ENCODE data around the gene SH3RF3.

Gene SH3RF3

DNA sequence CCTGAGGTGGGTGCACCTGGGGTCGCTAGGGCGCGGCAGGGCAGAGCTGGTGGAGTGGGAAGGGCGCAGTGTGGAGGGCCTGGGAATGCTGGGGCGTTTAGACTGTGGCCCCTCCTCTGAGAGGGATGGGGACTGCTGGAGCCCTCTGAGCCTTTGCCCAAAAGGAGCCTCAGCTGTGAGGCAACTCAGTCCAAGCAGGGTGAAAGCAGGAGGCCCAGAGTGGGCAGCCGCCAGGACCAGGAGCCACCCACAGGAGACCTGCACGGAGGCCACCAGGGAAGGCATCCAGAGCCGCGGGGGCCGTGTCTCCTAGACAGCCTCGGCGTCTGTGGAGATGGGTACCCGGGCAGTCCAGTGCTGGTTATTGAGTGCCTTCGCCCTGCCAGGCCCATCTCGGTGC, 369.9 kb downstream of the SH3RF3 start:
- TF ChIP-seq BACH2 (CRISPR knock-in tag; IDR thresholded peaks at IDR 0.05; ENCODE audit: borderline replicate concordance) (no peak), GLIS3 (CRISPR knock-in tag; IDR thresholded peaks at IDR 0.05) (no peak), TOX (CRISPR knock-in tag; IDR thresholded peaks at IDR 0.05; ENCODE audit: borderline replicate concordance) (no peak), ARNTL (CRISPR knock-in tag; IDR thresholded peaks at IDR 0.05; ENCODE audit: borderline replicate concordance, low read depth) (no peak), ZC3H10 (CRISPR knock-in tag; IDR thresholded peaks at IDR 0.05) (no peak), ZFP30 (CRISPR knock-in tag; IDR thresholded peaks at IDR 0.05) (no peak), ZNF565 (CRISPR knock-in tag; conservative IDR thresholded peaks at IDR 0.05; ENCODE audit: low read depth) (no peak), TCF4 (CRISPR knock-in tag; IDR thresholded peaks at IDR 0.05; ENCODE audit: borderline replicate concordance) (no peak), ZFP3 (CRISPR knock-in tag; IDR thresholded peaks at IDR 0.05) (no peak), SNAI2 (CRISPR knock-in tag; IDR thresholded peaks at IDR 0.05) (no peak), ESRRG (CRISPR knock-in tag; IDR thresholded peaks at IDR 0.05) (no peak), CSDC2 (CRISPR knock-in tag; IDR thresholded peaks at IDR 0.05) (no peak), ZNF8 (CRISPR knock-in tag; IDR thresholded peaks at IDR 0.05) (no peak), ZNF70 (CRISPR knock-in tag; IDR thresholded peaks at IDR 0.05) (no peak)
- TF ChIP-seq, protein P1, sequence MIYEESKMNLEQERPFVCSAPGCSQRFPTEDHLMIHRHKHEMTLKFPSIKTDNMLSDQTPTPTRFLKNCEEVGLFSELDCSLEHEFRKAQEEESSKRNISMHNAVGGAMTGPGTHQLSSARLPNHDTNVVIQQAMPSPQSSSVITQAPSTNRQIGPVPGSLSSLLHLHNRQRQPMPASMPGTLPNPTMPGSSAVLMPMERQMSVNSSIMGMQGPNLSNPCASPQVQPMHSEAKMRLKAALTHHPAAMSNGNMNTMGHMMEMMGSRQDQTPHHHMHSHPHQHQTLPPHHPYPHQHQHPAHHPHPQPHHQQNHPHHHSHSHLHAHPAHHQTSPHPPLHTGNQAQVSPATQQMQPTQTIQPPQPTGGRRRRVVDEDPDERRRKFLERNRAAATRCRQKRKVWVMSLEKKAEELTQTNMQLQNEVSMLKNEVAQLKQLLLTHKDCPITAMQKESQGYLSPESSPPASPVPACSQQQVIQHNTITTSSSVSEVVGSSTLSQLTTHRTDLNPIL (CRISPR knock-in tag; IDR thresholded peaks at IDR 0.05; ENCODE audit: low read depth), result no peak
- TF ChIP-seq, protein P2, sequence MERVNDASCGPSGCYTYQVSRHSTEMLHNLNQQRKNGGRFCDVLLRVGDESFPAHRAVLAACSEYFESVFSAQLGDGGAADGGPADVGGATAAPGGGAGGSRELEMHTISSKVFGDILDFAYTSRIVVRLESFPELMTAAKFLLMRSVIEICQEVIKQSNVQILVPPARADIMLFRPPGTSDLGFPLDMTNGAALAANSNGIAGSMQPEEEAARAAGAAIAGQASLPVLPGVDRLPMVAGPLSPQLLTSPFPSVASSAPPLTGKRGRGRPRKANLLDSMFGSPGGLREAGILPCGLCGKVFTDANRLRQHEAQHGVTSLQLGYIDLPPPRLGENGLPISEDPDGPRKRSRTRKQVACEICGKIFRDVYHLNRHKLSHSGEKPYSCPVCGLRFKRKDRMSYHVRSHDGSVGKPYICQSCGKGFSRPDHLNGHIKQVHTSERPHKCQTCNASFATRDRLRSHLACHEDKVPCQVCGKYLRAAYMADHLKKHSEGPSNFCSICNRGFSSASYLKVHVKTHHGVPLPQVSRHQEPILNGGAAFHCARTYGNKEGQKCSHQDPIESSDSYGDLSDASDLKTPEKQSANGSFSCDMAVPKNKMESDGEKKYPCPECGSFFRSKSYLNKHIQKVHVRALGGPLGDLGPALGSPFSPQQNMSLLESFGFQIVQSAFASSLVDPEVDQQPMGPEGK (CRISPR knock-in tag; IDR thresholded peaks at IDR 0.05; ENCODE audit: borderline replicate concordance), result no peak
- TF ChIP-seq, protein P3, sequence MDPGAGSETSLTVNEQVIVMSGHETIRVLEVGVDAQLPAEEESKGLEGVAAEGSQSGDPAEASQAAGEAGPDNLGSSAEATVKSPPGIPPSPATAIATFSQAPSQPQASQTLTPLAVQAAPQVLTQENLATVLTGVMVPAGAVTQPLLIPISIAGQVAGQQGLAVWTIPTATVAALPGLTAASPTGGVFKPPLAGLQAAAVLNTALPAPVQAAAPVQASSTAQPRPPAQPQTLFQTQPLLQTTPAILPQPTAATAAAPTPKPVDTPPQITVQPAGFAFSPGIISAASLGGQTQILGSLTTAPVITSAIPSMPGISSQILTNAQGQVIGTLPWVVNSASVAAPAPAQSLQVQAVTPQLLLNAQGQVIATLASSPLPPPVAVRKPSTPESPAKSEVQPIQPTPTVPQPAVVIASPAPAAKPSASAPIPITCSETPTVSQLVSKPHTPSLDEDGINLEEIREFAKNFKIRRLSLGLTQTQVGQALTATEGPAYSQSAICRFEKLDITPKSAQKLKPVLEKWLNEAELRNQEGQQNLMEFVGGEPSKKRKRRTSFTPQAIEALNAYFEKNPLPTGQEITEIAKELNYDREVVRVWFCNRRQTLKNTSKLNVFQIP (CRISPR knock-in tag; IDR thresholded peaks at IDR 0.05; ENCODE audit: borderline replicate concordance, low read depth), result no peak
- no peak for ATAC-seq

DNA sequence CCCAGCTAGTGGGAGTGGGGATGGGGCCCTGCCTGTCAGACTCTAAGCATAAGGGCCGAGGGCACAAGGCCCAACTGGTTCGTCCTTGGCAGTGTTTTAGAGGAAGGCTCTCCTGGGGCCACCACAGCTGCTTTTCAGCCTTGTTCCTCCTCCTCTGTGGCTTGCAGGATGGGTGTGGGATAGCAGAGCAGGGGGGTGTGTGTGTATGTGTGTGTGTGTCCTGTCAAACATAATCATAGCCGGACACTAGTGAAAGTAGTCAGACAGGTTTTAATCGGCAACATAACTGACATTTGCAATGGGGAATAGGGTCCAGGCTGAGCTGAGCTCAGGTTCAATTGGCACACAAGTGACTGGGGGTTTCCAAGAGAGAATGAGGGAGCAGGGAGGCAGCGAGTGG, 370.6 kb downstream of the SH3RF3 start:
- TF ChIP-seq ZFP3 (CRISPR knock-in tag; IDR thresholded peaks at IDR 0.05), result no peak
- ATAC-seq, result peak; percentile 21; the same call in 2 of the 3 replicates

DNA sequence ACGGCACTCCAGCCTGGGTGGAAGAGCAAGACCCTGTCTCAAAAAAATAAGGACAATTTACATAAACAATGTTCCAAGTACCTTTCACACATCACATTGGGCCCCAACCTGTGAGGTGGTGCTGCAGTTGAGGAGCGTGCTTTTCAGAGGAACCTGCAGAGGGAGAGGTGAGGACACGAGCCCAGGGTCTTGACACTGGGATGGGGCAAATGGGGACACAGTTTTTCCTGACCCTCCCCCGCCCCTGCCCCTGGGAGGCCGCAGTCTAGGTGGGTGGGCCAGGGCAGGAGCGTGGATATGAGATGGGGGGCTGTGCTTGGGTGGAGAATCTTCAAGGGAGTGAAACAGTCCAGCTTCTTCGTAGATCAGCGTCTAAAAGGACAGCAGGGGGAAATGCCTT, 371.9 kb downstream of the SH3RF3 start:
- ATAC-seq, result no peak
- no peak for TF ChIP-seq ZNF8 (CRISPR knock-in tag; IDR thresholded peaks at IDR 0.05)
- no peak for TF ChIP-seq ZFP3 (CRISPR knock-in tag; IDR thresholded peaks at IDR 0.05)
- no peak for TF ChIP-seq ZC3H10 (CRISPR knock-in tag; IDR thresholded peaks at IDR 0.05)
- TF ChIP-seq, protein P1 (CRISPR knock-in tag; IDR thresholded peaks at IDR 0.05; ENCODE audit: low read depth), result no peak
- TF ChIP-seq OSR1 (CRISPR knock-in tag; IDR thresholded peaks at IDR 0.05), result no peak
- no peak for TF ChIP-seq CSDC2 (CRISPR knock-in tag; IDR thresholded peaks at IDR 0.05)
- no peak for TF ChIP-seq TCF4 (CRISPR knock-in tag; IDR thresholded peaks at IDR 0.05; ENCODE audit: borderline replicate concordance)
- TF ChIP-seq, protein P4, sequence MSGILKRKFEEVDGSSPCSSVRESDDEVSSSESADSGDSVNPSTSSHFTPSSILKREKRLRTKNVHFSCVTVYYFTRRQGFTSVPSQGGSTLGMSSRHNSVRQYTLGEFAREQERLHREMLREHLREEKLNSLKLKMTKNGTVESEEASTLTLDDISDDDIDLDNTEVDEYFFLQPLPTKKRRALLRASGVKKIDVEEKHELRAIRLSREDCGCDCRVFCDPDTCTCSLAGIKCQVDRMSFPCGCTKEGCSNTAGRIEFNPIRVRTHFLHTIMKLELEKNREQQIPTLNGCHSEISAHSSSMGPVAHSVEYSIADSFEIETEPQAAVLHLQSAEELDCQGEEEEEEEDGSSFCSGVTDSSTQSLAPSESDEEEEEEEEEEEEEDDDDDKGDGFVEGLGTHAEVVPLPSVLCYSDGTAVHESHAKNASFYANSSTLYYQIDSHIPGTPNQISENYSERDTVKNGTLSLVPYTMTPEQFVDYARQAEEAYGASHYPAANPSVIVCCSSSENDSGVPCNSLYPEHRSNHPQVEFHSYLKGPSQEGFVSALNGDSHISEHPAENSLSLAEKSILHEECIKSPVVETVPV (CRISPR knock-in tag; IDR thresholded peaks at IDR 0.05), result no peak
- no peak for TF ChIP-seq PPARA (CRISPR knock-in tag; IDR thresholded peaks at IDR 0.05; ENCODE audit: borderline replicate concordance)
- no peak for TF ChIP-seq ISL1 (CRISPR knock-in tag; IDR thresholded peaks at IDR 0.05)
- TF ChIP-seq SNAI2 (CRISPR knock-in tag; IDR thresholded peaks at IDR 0.05), result no peak
- TF ChIP-seq, protein P5, sequence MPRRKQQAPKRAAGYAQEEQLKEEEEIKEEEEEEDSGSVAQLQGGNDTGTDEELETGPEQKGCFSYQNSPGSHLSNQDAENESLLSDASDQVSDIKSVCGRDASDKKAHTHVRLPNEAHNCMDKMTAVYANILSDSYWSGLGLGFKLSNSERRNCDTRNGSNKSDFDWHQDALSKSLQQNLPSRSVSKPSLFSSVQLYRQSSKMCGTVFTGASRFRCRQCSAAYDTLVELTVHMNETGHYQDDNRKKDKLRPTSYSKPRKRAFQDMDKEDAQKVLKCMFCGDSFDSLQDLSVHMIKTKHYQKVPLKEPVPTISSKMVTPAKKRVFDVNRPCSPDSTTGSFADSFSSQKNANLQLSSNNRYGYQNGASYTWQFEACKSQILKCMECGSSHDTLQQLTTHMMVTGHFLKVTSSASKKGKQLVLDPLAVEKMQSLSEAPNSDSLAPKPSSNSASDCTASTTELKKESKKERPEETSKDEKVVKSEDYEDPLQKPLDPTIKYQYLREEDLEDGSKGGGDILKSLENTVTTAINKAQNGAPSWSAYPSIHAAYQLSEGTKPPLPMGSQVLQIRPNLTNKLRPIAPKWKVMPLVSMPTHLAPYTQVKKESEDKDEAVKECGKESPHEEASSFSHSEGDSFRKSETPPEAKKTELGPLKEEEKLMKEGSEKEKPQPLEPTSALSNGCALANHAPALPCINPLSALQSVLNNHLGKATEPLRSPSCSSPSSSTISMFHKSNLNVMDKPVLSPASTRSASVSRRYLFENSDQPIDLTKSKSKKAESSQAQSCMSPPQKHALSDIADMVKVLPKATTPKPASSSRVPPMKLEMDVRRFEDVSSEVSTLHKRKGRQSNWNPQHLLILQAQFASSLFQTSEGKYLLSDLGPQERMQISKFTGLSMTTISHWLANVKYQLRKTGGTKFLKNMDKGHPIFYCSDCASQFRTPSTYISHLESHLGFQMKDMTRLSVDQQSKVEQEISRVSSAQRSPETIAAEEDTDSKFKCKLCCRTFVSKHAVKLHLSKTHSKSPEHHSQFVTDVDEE (CRISPR knock-in tag; IDR thresholded peaks at IDR 0.05), result no peak

Data from SK-N-SH treated with all-trans-retinoic acid at 6 μM for 48 hours (cell line).